ENCODE data around the gene IFITM10.

IFITM10 gene

DNA sequence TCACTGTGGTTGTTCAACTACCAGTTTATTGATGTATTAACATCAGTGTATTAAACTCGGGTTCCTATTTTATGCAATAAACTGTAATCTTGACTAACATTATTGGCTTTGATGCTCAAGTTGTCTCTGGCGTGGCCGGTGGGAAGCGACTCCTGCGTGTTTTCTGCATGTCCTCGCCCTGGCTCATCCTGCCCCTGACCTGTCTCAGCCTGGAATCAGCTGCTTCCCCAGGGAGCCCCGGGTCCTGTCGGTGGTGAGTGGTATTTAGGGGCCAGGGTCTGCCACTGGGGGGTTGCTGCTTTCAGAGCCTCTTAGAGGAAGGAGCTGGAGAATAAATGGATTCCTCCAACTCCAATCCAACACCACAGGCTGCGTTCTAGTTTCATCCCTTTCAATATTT is 22.5 kb downstream of the IFITM10 start:
- in situ Hi-C loops (cut with HindIII; ENCODE audit: low sequenced_read_pairs) = no loop called here
- no peak for DNase-seq (ENCODE audit: low read depth, low spot score)
- no peak overlapping the region for H3K4me3 ChIP-seq (ENCODE audit: low read depth, low read length)
- TF ChIP-seq, protein P1, sequence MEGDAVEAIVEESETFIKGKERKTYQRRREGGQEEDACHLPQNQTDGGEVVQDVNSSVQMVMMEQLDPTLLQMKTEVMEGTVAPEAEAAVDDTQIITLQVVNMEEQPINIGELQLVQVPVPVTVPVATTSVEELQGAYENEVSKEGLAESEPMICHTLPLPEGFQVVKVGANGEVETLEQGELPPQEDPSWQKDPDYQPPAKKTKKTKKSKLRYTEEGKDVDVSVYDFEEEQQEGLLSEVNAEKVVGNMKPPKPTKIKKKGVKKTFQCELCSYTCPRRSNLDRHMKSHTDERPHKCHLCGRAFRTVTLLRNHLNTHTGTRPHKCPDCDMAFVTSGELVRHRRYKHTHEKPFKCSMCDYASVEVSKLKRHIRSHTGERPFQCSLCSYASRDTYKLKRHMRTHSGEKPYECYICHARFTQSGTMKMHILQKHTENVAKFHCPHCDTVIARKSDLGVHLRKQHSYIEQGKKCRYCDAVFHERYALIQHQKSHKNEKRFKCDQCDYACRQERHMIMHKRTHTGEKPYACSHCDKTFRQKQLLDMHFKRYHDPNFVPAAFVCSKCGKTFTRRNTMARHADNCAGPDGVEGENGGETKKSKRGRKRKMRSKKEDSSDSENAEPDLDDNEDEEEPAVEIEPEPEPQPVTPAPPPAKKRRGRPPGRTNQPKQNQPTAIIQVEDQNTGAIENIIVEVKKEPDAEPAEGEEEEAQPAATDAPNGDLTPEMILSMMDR (IDR thresholded peaks at IDR 0.05; ENCODE audit: low read depth, low read length) = no peak

DNA sequence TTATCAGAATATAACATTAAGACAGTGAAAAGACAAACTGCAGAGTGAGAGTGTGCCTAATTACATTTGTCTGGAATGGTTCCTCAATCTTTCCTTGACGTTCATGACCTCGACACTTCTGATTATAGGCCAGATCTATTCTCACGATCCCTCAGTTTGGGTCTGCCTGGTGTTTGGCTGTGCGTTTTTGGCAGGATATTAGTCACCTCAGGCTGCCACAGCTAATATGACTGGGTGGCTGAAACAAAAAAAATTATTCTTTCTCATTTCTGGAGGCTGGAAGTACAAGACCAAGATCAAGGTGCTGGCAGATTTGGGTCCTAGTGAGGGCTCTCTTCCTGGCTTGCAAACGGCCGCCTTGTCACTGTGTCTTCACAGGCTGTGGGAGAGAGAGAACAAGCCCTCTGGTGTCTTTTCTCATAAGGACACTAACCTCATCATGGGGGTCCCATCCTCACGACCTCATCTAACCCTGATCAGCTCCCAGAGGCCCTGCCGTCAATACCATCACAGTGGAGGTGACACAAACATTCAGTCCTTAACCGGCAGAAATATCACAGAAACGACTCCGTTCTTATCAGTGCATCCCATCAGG is 23.2 kb downstream of the IFITM10 start:
- DNase-seq (ENCODE audit: low read depth, low spot score) = no peak
- no peak overlapping the region for H3K4me3 ChIP-seq (ENCODE audit: low read depth, low read length)
- TF ChIP-seq, protein P1 (IDR thresholded peaks at IDR 0.05; ENCODE audit: low read depth, low read length) = no peak
- in situ Hi-C loops (cut with HindIII; ENCODE audit: low sequenced_read_pairs) = no loop called here

DNA sequence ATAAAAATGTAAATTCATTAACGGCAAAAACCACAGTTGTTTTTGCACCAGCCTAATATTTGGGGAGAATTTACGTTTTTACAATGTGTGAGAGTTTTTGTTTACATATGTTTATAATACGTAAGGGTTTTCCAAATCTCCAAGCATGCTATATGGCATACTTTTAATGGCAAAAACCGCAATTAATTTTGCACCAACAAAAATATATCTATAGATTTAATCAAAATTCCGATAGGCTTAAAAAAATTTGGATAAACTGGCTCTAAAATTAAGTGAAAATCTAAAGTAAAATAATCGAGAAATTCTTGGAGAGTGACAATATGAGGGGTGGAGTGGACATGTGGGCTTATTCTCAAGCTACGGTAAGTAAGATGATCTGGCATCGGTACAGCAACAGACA is 30.6 kb downstream of the IFITM10 start:
- H3K4me3 ChIP-seq (ENCODE audit: low read depth, low read length) = no peak overlapping the region
- TF ChIP-seq, protein P1 (IDR thresholded peaks at IDR 0.05; ENCODE audit: low read depth, low read length) = no peak
- no peak for DNase-seq (ENCODE audit: low read depth, low spot score)
- in situ Hi-C loops (cut with HindIII; ENCODE audit: low sequenced_read_pairs) = no loop called here

DNA sequence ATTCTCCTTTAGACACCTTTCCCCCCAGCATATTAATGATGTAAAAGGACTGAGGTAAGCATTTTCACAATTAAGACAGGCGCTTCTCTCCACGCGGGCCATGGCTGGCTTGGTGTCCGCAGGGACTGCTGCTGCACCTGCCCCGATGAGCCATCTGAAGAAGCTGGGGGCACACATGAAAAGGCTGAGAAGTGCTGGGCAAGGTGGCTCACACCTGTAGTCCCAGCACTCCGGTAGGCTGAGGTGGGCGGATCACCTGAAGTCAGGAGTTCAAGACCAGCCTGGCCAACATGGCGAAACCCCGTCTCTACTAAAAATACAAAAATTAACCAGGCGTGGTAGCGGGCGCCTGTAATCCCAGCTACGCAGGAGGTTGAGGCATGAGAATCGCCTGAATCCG is 32.1 kb downstream of the IFITM10 start:
- no peak for DNase-seq (ENCODE audit: low read depth, low spot score)
- in situ Hi-C loops (cut with HindIII; ENCODE audit: low sequenced_read_pairs) = no loop called here
- TF ChIP-seq, protein P1 (IDR thresholded peaks at IDR 0.05; ENCODE audit: low read depth, low read length) = no peak
- H3K4me3 ChIP-seq (ENCODE audit: low read depth, low read length) = no peak overlapping the region

DNA sequence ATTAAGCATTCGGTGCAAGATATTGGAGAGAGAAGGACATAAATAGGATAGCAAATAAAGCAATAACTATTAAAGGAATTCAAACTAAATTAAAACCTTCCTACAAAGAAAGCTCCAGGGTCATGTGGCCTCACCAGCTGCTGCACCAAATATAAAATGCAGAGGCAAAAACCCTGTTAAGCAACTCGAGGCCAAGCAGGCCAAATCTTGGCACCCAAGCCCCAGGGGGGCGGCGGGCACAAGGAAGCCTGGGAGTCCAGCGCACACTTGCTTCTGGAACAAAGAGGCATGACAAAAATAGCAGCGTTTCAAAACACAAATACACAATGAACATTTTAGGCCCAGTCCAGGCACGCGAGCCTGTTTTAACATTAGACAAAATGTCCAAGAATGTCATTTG is 32.6 kb downstream of the IFITM10 start:
- TF ChIP-seq, protein P1 (IDR thresholded peaks at IDR 0.05; ENCODE audit: low read depth, low read length) = no peak
- in situ Hi-C loops (cut with HindIII; ENCODE audit: low sequenced_read_pairs) = no loop called here
- no peak for DNase-seq (ENCODE audit: low read depth, low spot score)
- H3K4me3 ChIP-seq (ENCODE audit: low read depth, low read length) = no peak overlapping the region

DNA sequence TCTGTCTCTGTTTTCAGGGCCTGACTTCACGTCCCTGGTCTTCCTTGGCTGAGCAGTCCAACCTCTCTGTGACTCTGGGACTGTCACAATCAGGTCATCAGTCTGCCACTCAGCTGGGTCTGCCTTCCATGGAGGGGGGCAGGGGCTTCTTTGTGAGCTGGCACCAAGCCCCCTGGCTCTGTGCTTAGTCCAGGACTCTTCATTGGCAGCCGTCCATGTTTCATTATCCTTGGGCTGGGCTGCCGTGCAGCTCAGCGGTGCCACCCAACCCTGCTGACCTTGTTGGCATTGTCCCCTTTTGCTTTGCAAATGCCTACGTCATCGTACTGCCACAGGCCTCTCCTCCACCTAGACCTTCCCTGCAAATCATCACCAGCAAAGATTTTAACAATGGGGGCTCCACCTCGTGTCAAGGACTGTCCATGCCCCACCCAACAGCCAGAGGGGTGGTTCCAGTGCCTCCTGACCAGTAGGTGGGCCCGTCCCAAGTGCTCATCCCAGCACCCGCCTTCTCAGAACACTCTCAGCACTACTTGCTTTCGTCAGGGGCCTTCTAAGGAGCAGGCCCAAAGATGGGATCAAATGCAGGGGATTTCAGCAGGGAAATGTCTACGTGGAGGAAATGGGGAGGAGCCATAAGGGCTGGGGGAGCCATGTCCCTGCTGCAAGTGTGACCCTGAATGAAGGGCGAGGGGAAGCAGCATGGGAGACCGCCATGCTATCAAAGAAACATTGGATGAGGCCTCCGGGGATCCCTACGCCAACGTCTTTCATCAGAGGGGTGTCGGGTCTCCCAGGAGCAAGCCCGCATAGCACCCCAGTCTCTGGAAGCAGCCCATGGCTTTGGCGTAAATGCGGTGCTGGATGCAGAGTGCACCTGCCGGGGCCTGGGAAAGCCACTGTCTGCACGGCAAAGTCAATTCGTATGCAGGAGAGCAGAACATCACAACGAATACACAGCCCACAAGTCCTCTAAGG is 35.2 kb downstream of the IFITM10 start:
- in situ Hi-C loops (cut with HindIII; ENCODE audit: low sequenced_read_pairs) = no loop called here
- H3K4me3 ChIP-seq (ENCODE audit: low read depth, low read length) = no peak overlapping the region
- TF ChIP-seq, protein P1 (IDR thresholded peaks at IDR 0.05; ENCODE audit: low read depth, low read length) = no peak
- DNase-seq (ENCODE audit: low read depth, low spot score) = no peak
